OCI-LY1 (cell line): ENCODE measurements around the gene TFEB.
A peak's percentile ranks its signal among the peaks of the same experiment; 100 is the strongest.

ENCODE experiments used
- H2AFZ ChIP-seq: fragments of 200-600 bp; sonication (generic), shearing (Covaris generic); 2 replicates; pipeline ENCODE4 v1.6.0; 2014; ENCODE audit warnings: antibody characterized with exemption, mild to moderate bottlenecking, low read length
- H3F3A ChIP-seq: fragments of 200-600 bp; sonication (generic), shearing (Covaris generic); 2 replicates; pipeline ENCODE4 v1.6.0; 2014; ENCODE audit warnings: mild to moderate bottlenecking, antibody characterized with exemption, low read length, moderate library complexity; ENCODE audit not compliant: insufficient read depth
- H3K27ac ChIP-seq: fragments of 200-600 bp; sonication (generic); 2 replicates; pipeline ENCODE4 v1.5.1; 2014; ENCODE audit warnings: low read length, mixed run types, mild to moderate bottlenecking, low read depth; ENCODE audit not compliant: poor library complexity, severe bottlenecking
- H3K27me3 ChIP-seq: fragments of 200-600 bp; sonication (generic); 2 replicates; pipeline ENCODE4 v1.6.0; 2014; ENCODE audit warnings: antibody characterized with exemption, mild to moderate bottlenecking, low read length, moderate library complexity; ENCODE audit not compliant: insufficient read depth
- H3K36me3 ChIP-seq: fragments of 200-600 bp; sonication (generic); 2 replicates; pipeline ENCODE4 v1.6.1; 2014; ENCODE audit warnings: mild to moderate bottlenecking, antibody characterized with exemption, low read length, moderate library complexity, mixed read lengths; ENCODE audit not compliant: insufficient read depth
- H3K4me1 ChIP-seq: fragments of 200-600 bp; sonication (generic); 2 replicates; pipeline ENCODE4 v1.5.1; 2014; ENCODE audit warnings: mild to moderate bottlenecking, low read length, moderate library complexity; ENCODE audit not compliant: insufficient read depth, severe bottlenecking
- H3K4me2 ChIP-seq: fragments of 200-600 bp; sonication (generic), shearing (Covaris generic); 2 replicates; pipeline ENCODE4 v1.6.1; 2014; ENCODE audit warnings: low read length
- H3K4me3 ChIP-seq: fragments of 200-600 bp; sonication (generic); 2 replicates; pipeline ENCODE4 v1.5.1; 2014; ENCODE audit warnings: low read length, low read depth, mild to moderate bottlenecking, mixed read lengths; ENCODE audit not compliant: poor library complexity, severe bottlenecking
- H3K79me2 ChIP-seq: fragments of 200-600 bp; shearing (Covaris generic); 2 replicates; pipeline ENCODE4 v1.6.1; 2016; ENCODE audit warnings: mixed run types, low read length, mixed read lengths; ENCODE audit not compliant: insufficient read depth
- H3K9ac ChIP-seq: fragments of 200-600 bp; sonication (generic), shearing (Covaris generic); 2 replicates; pipeline ENCODE4 v1.6.1; 2014; ENCODE audit warnings: mild to moderate bottlenecking, low read length, mixed read lengths
- H3K9me2 ChIP-seq: fragments of 200-600 bp; sonication (generic), shearing (Covaris generic); 2 replicates; pipeline ENCODE4 v1.6.1; 2014; ENCODE audit warnings: low read depth, mild to moderate bottlenecking, low read length, mixed read lengths
- H3K9me3 ChIP-seq: fragments of 200-600 bp; shearing (Covaris generic); 2 replicates; pipeline ENCODE4 v1.6.1; 2014; ENCODE audit warnings: low read length, mixed read lengths
- H4K20me1 ChIP-seq: fragments of 200-600 bp; sonication (generic), shearing (Covaris generic); 2 replicates; pipeline ENCODE4 v1.6.0; 2016; ENCODE audit warnings: mild to moderate bottlenecking, low read length; ENCODE audit not compliant: insufficient read depth
- CTCF ChIP-seq: fragments of 200-600 bp; sonication (generic), shearing (Covaris generic); IDR thresholded peaks from 2 replicates; pipeline ENCODE4 v1.5.1; 2017; ENCODE audit warnings: mild to moderate bottlenecking, antibody characterized with exemption, low read length, moderate library complexity, mixed read lengths
- EZH2 ChIP-seq: fragments of 200-600 bp; sonication (generic), shearing (Covaris generic); IDR thresholded peaks from 2 replicates; pipeline ENCODE4 v1.8.0; 2017; ENCODE audit warnings: borderline replicate concordance, mixed run types, mild to moderate bottlenecking, antibody characterized with exemption, low read length, moderate library complexity, mixed read lengths

TFEB gene

GRCh38 chr6:41779336-41779735 lies 43.9 kb upstream of the TFEB start:
- peak overlapping the region; percentile 82 for H3K9ac ChIP-seq

GRCh38 chr6:41778895-41779294 lies 43.5 kb upstream of the TFEB start:
- H3K4me2 ChIP-seq = peak overlapping the region; percentile 95
- H3K9ac ChIP-seq = peak overlapping the region; percentile 82
- H3K27me3 ChIP-seq = 0 out of 2 replicates have a peak, but pooled peaks cover 5% of the 10 kb centered on the region
- no peaks in the 10 kb centered on the region for H4K20me1 ChIP-seq
- no peak overlapping the region for H2AFZ ChIP-seq
- H3K79me2 ChIP-seq = no peaks in the 10 kb centered on the region
- TF ChIP-seq CTCF (no peak), EZH2 (no peak)
- no peaks in the 10 kb centered on the region for H3F3A ChIP-seq
- no peak overlapping the region for H3K27ac ChIP-seq
- H3K9me3 ChIP-seq = no peaks in the 10 kb centered on the region
- H3K4me3 ChIP-seq = peak overlapping the region; percentile 66
- H3K9me2 ChIP-seq = no peaks in the 10 kb centered on the region
- peaks cover 13% of the 10 kb centered on the region for H3K4me1 ChIP-seq
- H3K36me3 ChIP-seq = peaks cover 6% of the 10 kb centered on the region; the same call in 1 of the 2 replicates

More at GRCh38 chr6:41779336-41779735, 43.9 kb upstream of the TFEB start:
- Histone ChIP-seq H3F3A (no peaks in the 10 kb centered on the region), H3K4me1 (peaks cover 13% of the 10 kb centered on the region), H2AFZ (no peak overlapping the region), H4K20me1 (no peaks in the 10 kb centered on the region), H3K9me3 (no peaks in the 10 kb centered on the region), H3K27ac (no peak overlapping the region), H3K4me3 (peak overlapping the region; percentile 66), H3K79me2 (no peaks in the 10 kb centered on the region), H3K36me3 (peaks cover 3% of the 10 kb centered on the region; the same call in 1 of the 2 replicates), H3K27me3 (0 out of 2 replicates have a peak, but pooled peaks cover 5% of the 10 kb centered on the region), H3K4me2 (peak overlapping the region; percentile 95), H3K9me2 (no peaks in the 10 kb centered on the region)
- TF ChIP-seq EZH2 (no peak), CTCF (no peak)

- H3K4me2 ChIP-seq = no peak overlapping the region
- no peak for TF ChIP-seq EZH2
- no peak for TF ChIP-seq CTCF
- no peaks in the 10 kb centered on the region for H4K20me1 ChIP-seq
- H3K36me3 ChIP-seq = peaks cover 6% of the 10 kb centered on the region; the same call in 1 of the 2 replicates
- H3K9ac ChIP-seq = no peak overlapping the region
- no peaks in the 10 kb centered on the region for H3K9me3 ChIP-seq
- no peak overlapping the region for H3K4me3 ChIP-seq
- peaks cover 13% of the 10 kb centered on the region for H3K4me1 ChIP-seq
- no peaks in the 10 kb centered on the region for H3K79me2 ChIP-seq
- H3K27me3 ChIP-seq = 0 out of 2 replicates have a peak, but pooled peaks cover 5% of the 10 kb centered on the region
- H3K9me2 ChIP-seq = no peaks in the 10 kb centered on the region
- H2AFZ ChIP-seq = no peak overlapping the region
- H3K27ac ChIP-seq = no peak overlapping the region
- no peaks in the 10 kb centered on the region for H3F3A ChIP-seq
These were observed 42.3 kb upstream of the TFEB start for GRCh38 chr6:41777551-41778285.
